ENCODE data around the gene SSBP3.

Gene SSBP3

GRCh38 chr1:54409156-54410142 is 3.3 kb upstream of the SSBP3 start:
- no peak overlapping the region for H3K4me3 ChIP-seq (ENCODE audit: insufficient read length, low read depth)
- DNase-seq (ENCODE audit: low read depth, low spot score) = no peak
- H3K9me3 ChIP-seq (ENCODE audit: insufficient read depth, low read length) = no peaks in the 10 kb centered on the region
- peaks cover 26% of the 10 kb centered on the region for H3K4me1 ChIP-seq (ENCODE audit: insufficient read depth, insufficient read length)
- H3K27me3 ChIP-seq (ENCODE audit: insufficient read depth, insufficient read length) = no peaks in the 10 kb centered on the region
- peaks cover 1% of the 10 kb centered on the region for H3K36me3 ChIP-seq (ENCODE audit: insufficient read depth, insufficient read length, low read length)
- peak overlapping the region; percentile 1 for H3K9ac ChIP-seq (ENCODE audit: insufficient read length, low read depth)
- TF ChIP-seq SUZ12 (IDR thresholded peaks at IDR 0.05; ENCODE audit: extremely low read depth, insufficient read depth, insufficient read length) (no peak), YY1 (IDR thresholded peaks at IDR 0.05; ENCODE audit: insufficient read depth, insufficient read length) (no peak), ZNF274 (IDR thresholded peaks at IDR 0.05; ENCODE audit: low read depth, low read length) (no peak)

GRCh38 chr1:54408147-54409066 is 2.2 kb upstream of the SSBP3 start:
- DNase-seq (ENCODE audit: low read depth, low spot score) = peak; percentile 39
- H3K4me3 ChIP-seq (ENCODE audit: insufficient read length, low read depth) = no peak overlapping the region
- H3K36me3 ChIP-seq (ENCODE audit: insufficient read depth, insufficient read length, low read length) = peaks cover 12% of the 10 kb centered on the region
- no peaks in the 10 kb centered on the region for H3K27me3 ChIP-seq (ENCODE audit: insufficient read depth, insufficient read length)
- peak overlapping the region; percentile 75 for H3K9ac ChIP-seq (ENCODE audit: insufficient read length, low read depth)
- no peaks in the 10 kb centered on the region for H3K9me3 ChIP-seq (ENCODE audit: insufficient read depth, low read length)
- peaks cover 20% of the 10 kb centered on the region for H3K4me1 ChIP-seq (ENCODE audit: insufficient read depth, insufficient read length)
- TF ChIP-seq ZNF274 (IDR thresholded peaks at IDR 0.05; ENCODE audit: low read depth, low read length) (no peak), YY1 (IDR thresholded peaks at IDR 0.05; ENCODE audit: insufficient read depth, insufficient read length) (no peak), SUZ12 (IDR thresholded peaks at IDR 0.05; ENCODE audit: extremely low read depth, insufficient read depth, insufficient read length) (no peak)

GRCh38 chr1:54407404-54408146 is 1.4 kb upstream of the SSBP3 start:
- TF ChIP-seq SUZ12 (IDR thresholded peaks at IDR 0.05; ENCODE audit: extremely low read depth, insufficient read depth, insufficient read length) = no peak
- TF ChIP-seq ZNF274 (IDR thresholded peaks at IDR 0.05; ENCODE audit: low read depth, low read length) = no peak
- TF ChIP-seq YY1 (IDR thresholded peaks at IDR 0.05; ENCODE audit: insufficient read depth, insufficient read length) = no peak

GRCh38 chr1:54407154-54407403 is 885 bp upstream of the SSBP3 start:
- Histone ChIP-seq H3K27me3 (ENCODE audit: insufficient read depth, insufficient read length) (no peaks in the 10 kb centered on the region), H3K4me3 (ENCODE audit: insufficient read length, low read depth) (peak overlapping the region; percentile 39), H3K9me3 (ENCODE audit: insufficient read depth, low read length) (no peaks in the 10 kb centered on the region), H3K9ac (ENCODE audit: insufficient read length, low read depth) (peak overlapping the region; percentile 83), H3K36me3 (ENCODE audit: insufficient read depth, insufficient read length, low read length) (peaks cover 25% of the 10 kb centered on the region), H3K4me1 (ENCODE audit: insufficient read depth, insufficient read length) (peaks cover 22% of the 10 kb centered on the region)
- TF ChIP-seq YY1 (IDR thresholded peaks at IDR 0.05; ENCODE audit: insufficient read depth, insufficient read length) = peak; percentile 9
- no peak for TF ChIP-seq ZNF274 (IDR thresholded peaks at IDR 0.05; ENCODE audit: low read depth, low read length)
- no peak for TF ChIP-seq SUZ12 (IDR thresholded peaks at IDR 0.05; ENCODE audit: extremely low read depth, insufficient read depth, insufficient read length)
- no peak for DNase-seq (ENCODE audit: low read depth, low spot score)

More at GRCh38 chr1:54407404-54408146, 1.4 kb upstream of the SSBP3 start:
- Histone ChIP-seq H3K4me1 (ENCODE audit: insufficient read depth, insufficient read length) (peaks cover 22% of the 10 kb centered on the region), H3K4me3 (ENCODE audit: insufficient read length, low read depth) (peak overlapping the region; percentile 39), H3K36me3 (ENCODE audit: insufficient read depth, insufficient read length, low read length) (peaks cover 20% of the 10 kb centered on the region), H3K9ac (ENCODE audit: insufficient read length, low read depth) (peak overlapping the region; percentile 83), H3K9me3 (ENCODE audit: insufficient read depth, low read length) (no peaks in the 10 kb centered on the region), H3K27me3 (ENCODE audit: insufficient read depth, insufficient read length) (no peaks in the 10 kb centered on the region)
- DNase-seq (ENCODE audit: low read depth, low spot score) = peak; percentile 93

- peaks cover 22% of the 10 kb centered on the region for H3K4me1 ChIP-seq (ENCODE audit: insufficient read depth, insufficient read length)
- H3K9ac ChIP-seq (ENCODE audit: insufficient read length, low read depth) = no peak overlapping the region
- peak overlapping the region; percentile 8 for H3K4me3 ChIP-seq (ENCODE audit: insufficient read length, low read depth)
- no peak for DNase-seq (ENCODE audit: low read depth, low spot score)
- H3K9me3 ChIP-seq (ENCODE audit: insufficient read depth, low read length) = no peaks in the 10 kb centered on the region
- TF ChIP-seq SUZ12 (IDR thresholded peaks at IDR 0.05; ENCODE audit: extremely low read depth, insufficient read depth, insufficient read length) = no peak
- TF ChIP-seq ZNF274 (IDR thresholded peaks at IDR 0.05; ENCODE audit: low read depth, low read length) = no peak
- no peak for TF ChIP-seq YY1 (IDR thresholded peaks at IDR 0.05; ENCODE audit: insufficient read depth, insufficient read length)
- peaks cover 37% of the 10 kb centered on the region for H3K36me3 ChIP-seq (ENCODE audit: insufficient read depth, insufficient read length, low read length)
- no peaks in the 10 kb centered on the region for H3K27me3 ChIP-seq (ENCODE audit: insufficient read depth, insufficient read length)
Observed at GRCh38 chr1:54405898-54406293, 298 bp downstream of the SSBP3 start.

- Histone ChIP-seq H3K4me3 (ENCODE audit: insufficient read length, low read depth) (peak overlapping the region; percentile 87), H3K9ac (ENCODE audit: insufficient read length, low read depth) (peak overlapping the region; percentile 95), H3K36me3 (ENCODE audit: insufficient read depth, insufficient read length, low read length) (peaks cover 44% of the 10 kb centered on the region), H3K9me3 (ENCODE audit: insufficient read depth, low read length) (no peaks in the 10 kb centered on the region), H3K27me3 (ENCODE audit: insufficient read depth, insufficient read length) (no peaks in the 10 kb centered on the region), H3K4me1 (ENCODE audit: insufficient read depth, insufficient read length) (peaks cover 17% of the 10 kb centered on the region)
- TF ChIP-seq YY1 (IDR thresholded peaks at IDR 0.05; ENCODE audit: insufficient read depth, insufficient read length) (no peak), SUZ12 (IDR thresholded peaks at IDR 0.05; ENCODE audit: extremely low read depth, insufficient read depth, insufficient read length) (no peak), ZNF274 (IDR thresholded peaks at IDR 0.05; ENCODE audit: low read depth, low read length) (no peak)
- no peak for DNase-seq (ENCODE audit: low read depth, low spot score)
Observed at GRCh38 chr1:54404939-54405897, 976 bp downstream of the SSBP3 start.
